ENCODE results near the gene YIPF5.

Gene YIPF5

GRCh38 chr5:144135113-144135762 is 35.2 kb downstream of the YIPF5 start:
- in situ Hi-C loops (cut with MboI; ENCODE audit: low pct_unique_long_range_greater_than_20kb, low sequenced_read_pairs, unreplicated experiment), result no loop called here
- DNase-seq (ENCODE audit: low spot score), result no peak
- TF ChIP-seq CTCF (IDR thresholded peaks at IDR 0.05; ENCODE audit: extremely low read depth, insufficient read depth, missing control alignments), result no peak

- TF ChIP-seq CTCF (IDR thresholded peaks at IDR 0.05; ENCODE audit: extremely low read depth, insufficient read depth, missing control alignments), result no peak
- in situ Hi-C loops (cut with MboI; ENCODE audit: low pct_unique_long_range_greater_than_20kb, low sequenced_read_pairs, unreplicated experiment), result no loop called here
- no peak for DNase-seq (ENCODE audit: low spot score)
Measured at GRCh38 chr5:144134194-144134826, 36.1 kb downstream of the YIPF5 start.

- DNase-seq (ENCODE audit: low spot score), result no peak
- in situ Hi-C loops (cut with MboI; ENCODE audit: low pct_unique_long_range_greater_than_20kb, low sequenced_read_pairs, unreplicated experiment), result no loop called here
Measured at GRCh38 chr5:144133050-144133633, 37.3 kb downstream of the YIPF5 start.

GRCh38 chr5:144131261-144131660 is 39.2 kb downstream of the YIPF5 start:
- TF ChIP-seq CTCF (IDR thresholded peaks at IDR 0.05; ENCODE audit: extremely low read depth, insufficient read depth, missing control alignments), result no peak

More at GRCh38 chr5:144133050-144133633, 37.3 kb downstream of the YIPF5 start:
- no peak for TF ChIP-seq CTCF (IDR thresholded peaks at IDR 0.05; ENCODE audit: extremely low read depth, insufficient read depth, missing control alignments)

GRCh38 chr5:144130306-144130705 is 40.2 kb downstream of the YIPF5 start:
- TF ChIP-seq CTCF (IDR thresholded peaks at IDR 0.05; ENCODE audit: extremely low read depth, insufficient read depth, missing control alignments), result no peak
- DNase-seq (ENCODE audit: low spot score), result no peak
- in situ Hi-C loops (cut with MboI; ENCODE audit: low pct_unique_long_range_greater_than_20kb, low sequenced_read_pairs, unreplicated experiment), result no loop called here

More at GRCh38 chr5:144131261-144131660, 39.2 kb downstream of the YIPF5 start:
- DNase-seq (ENCODE audit: low spot score), result no peak
- in situ Hi-C loops (cut with MboI; ENCODE audit: low pct_unique_long_range_greater_than_20kb, low sequenced_read_pairs, unreplicated experiment), result no loop called here

GRCh38 chr5:144128844-144129243 is 41.6 kb downstream of the YIPF5 start:
- in situ Hi-C loops (cut with MboI; ENCODE audit: low pct_unique_long_range_greater_than_20kb, low sequenced_read_pairs, unreplicated experiment), result no loop called here
- no peak for DNase-seq (ENCODE audit: low spot score)
- no peak for TF ChIP-seq CTCF (IDR thresholded peaks at IDR 0.05; ENCODE audit: extremely low read depth, insufficient read depth, missing control alignments)

Data from GM13977 (cell line).